GM23338 (cell line): ENCODE data around the gene TBC1D16. TPM values are rescaled to one million over a fixed set of nuclear protein-coding genes. Genes with fewer than 3 reads are reported as not detected.

Experiments used
- ATAC-seq: fragments of 200-7000 bp; cut with Tn5 transposase; 3 replicates; pipeline ENCODE4 v1.9.1; 2020
- DNase-seq: peaks from one replicate; pipeline ENCODE4 v3.0.0-alpha.2; 2015; ENCODE audit warnings: low spot score
- H2AFZ ChIP-seq: fragments of 200-600 bp; sonication (generic); 2 replicates; pipeline ENCODE4 v1.8.0; 2016; ENCODE audit warnings: antibody characterized with exemption, mild to moderate bottlenecking, moderate library complexity
- H3F3A ChIP-seq: fragments of 200-600 bp; sonication (generic); replicated peaks from 2 replicates; pipeline ENCODE4 v1.8.0; 2017; ENCODE audit warnings: antibody characterized with exemption, mixed run types, low read depth
- H3K27ac ChIP-seq: fragments of 200-600 bp; sonication (generic); 2 replicates; pipeline ENCODE4 v1.6.1; 2016; ENCODE audit warnings: low read depth
- H3K27me3 ChIP-seq: fragments of 200-600 bp; sonication (generic); 2 replicates; pipeline ENCODE4 v1.8.0; 2016; ENCODE audit warnings: mild to moderate bottlenecking, mixed run types, moderate library complexity; ENCODE audit not compliant: insufficient read depth
- H3K36me3 ChIP-seq: fragments of 200-600 bp; sonication (generic); 2 replicates; pipeline ENCODE4 v1.8.0; 2016; ENCODE audit warnings: mild to moderate bottlenecking; ENCODE audit not compliant: insufficient read depth
- H3K4me1 ChIP-seq: fragments of 200-600 bp; sonication (generic); 2 replicates; pipeline ENCODE4 v1.8.0; 2016; ENCODE audit warnings: mild to moderate bottlenecking, moderate library complexity; ENCODE audit not compliant: insufficient read depth
- H3K4me2 ChIP-seq: fragments of 200-600 bp; sonication (generic); 2 replicates; pipeline ENCODE4 v1.7.1; 2017; ENCODE audit warnings: mixed run types
- H3K4me3 ChIP-seq: fragments of 200-600 bp; sonication (generic); 2 replicates; pipeline ENCODE4 v1.6.1; 2016; ENCODE audit warnings: mixed run types
- H3K79me2 ChIP-seq: fragments of 200-600 bp; sonication (generic); replicated peaks from 2 replicates; pipeline ENCODE4 v1.8.0; 2017; ENCODE audit warnings: mild to moderate bottlenecking; ENCODE audit not compliant: insufficient read depth
- H3K9me2 ChIP-seq: fragments of 200-600 bp; sonication (generic); 2 replicates; pipeline ENCODE4 v1.8.0; 2017; ENCODE audit not compliant: insufficient read depth
- H4K20me1 ChIP-seq: fragments of 200-600 bp; sonication (generic); replicated peaks from 2 replicates; pipeline ENCODE4 v1.8.0; 2017; ENCODE audit warnings: mild to moderate bottlenecking; ENCODE audit not compliant: insufficient read depth
- H3K27ac Mint-ChIP-seq: 2 replicates; pipeline ENCODE4 v1.8.0; 2020; ENCODE audit warnings: inconsistent platforms, mild to moderate bottlenecking, moderate library complexity, mixed read lengths
- H3K27me3 Mint-ChIP-seq: 3 replicates; pipeline ENCODE4 v1.8.0; 2022; ENCODE audit warnings: low read depth, mild to moderate bottlenecking, moderate library complexity, mixed read lengths, inconsistent platforms; ENCODE audit not compliant: insufficient read depth, poor library complexity
- H3K36me3 Mint-ChIP-seq: 3 replicates; pipeline ENCODE4 v1.8.0; 2021; ENCODE audit warnings: low read depth, mild to moderate bottlenecking, inconsistent platforms, moderate library complexity, mixed read lengths
- H3K4me1 Mint-ChIP-seq: 3 replicates; pipeline ENCODE4 v1.8.0; 2020; ENCODE audit warnings: mild to moderate bottlenecking, inconsistent platforms, mixed read lengths
- H3K4me3 Mint-ChIP-seq: 3 replicates; pipeline ENCODE4 v1.8.0; 2021; ENCODE audit warnings: moderate library complexity, mild to moderate bottlenecking, inconsistent platforms, mixed read lengths
- H3K9me3 Mint-ChIP-seq: 3 replicates; pipeline ENCODE4 v1.8.0; 2020; ENCODE audit warnings: moderate library complexity, mild to moderate bottlenecking, inconsistent platforms, mixed read lengths
- CTCF ChIP-seq, 2 experiments: fragments of 200-600 bp in 1 of 2; sonication (generic) in 1 of 2; conservative IDR thresholded peaks; 2 replicates each; pipeline versions ENCODE4 v1.5.1 to v1.6.1; 2016 to 2017; ENCODE audit warnings: antibody characterized with exemption in 2 of 2, low read depth in 2 of 2, mild to moderate bottlenecking in 2 of 2, moderate library complexity in 1 of 2
- ETS1 ChIP-seq: IDR thresholded peaks from 2 replicates; pipeline ENCODE4 v1.6.1; 2016; ENCODE audit warnings: antibody characterized with exemption
- POLR2AphosphoS5 ChIP-seq: IDR thresholded peaks from 2 replicates; pipeline ENCODE4 v1.6.1; 2016; ENCODE audit warnings: antibody characterized with exemption, low read depth
- STAT1 ChIP-seq: IDR thresholded peaks from one replicate; pipeline ENCODE4 v1.6.1; 2016; ENCODE audit warnings: antibody characterized with exemption; ENCODE audit not compliant: unreplicated experiment
- ZNF331 ChIP-seq: fragments of 250-450 bp; sonication (Bioruptor Pico); IDR thresholded peaks from 2 replicates; pipeline ENCODE4 v1.5.0; 2020; ENCODE audit warnings: low read depth, mild to moderate bottlenecking, moderate library complexity
- polyA plus RNA-seq: library from polyadenylated mRNA; unstranded; fragments of >200 nt; fragmentation: Nextera tagmentation; extraction: Ambion mirVana; gene quantifications from 2 replicates; pipeline ENCODE4 v1.2.1, GENCODE V29; 2016
- total RNA-seq: library from RNA; depleted of rRNA; stranded (reverse); fragments of >200 nt; shearing (Covaris generic); gene quantifications from 2 replicates; pipeline ENCODE4 v1.2.3, GENCODE V29; 2014
- TF ChIP-seq, protein P1 (sequence below): IDR thresholded peaks from one replicate; pipeline ENCODE4 v1.6.1; 2018; ENCODE audit warnings: antibody characterized with exemption; ENCODE audit not compliant: unreplicated experiment

TBC1D16 gene
- total and polyA plus RNA-seq, 2 experiments from 2014 or later, result 16.7 to 104 TPM

DNA sequence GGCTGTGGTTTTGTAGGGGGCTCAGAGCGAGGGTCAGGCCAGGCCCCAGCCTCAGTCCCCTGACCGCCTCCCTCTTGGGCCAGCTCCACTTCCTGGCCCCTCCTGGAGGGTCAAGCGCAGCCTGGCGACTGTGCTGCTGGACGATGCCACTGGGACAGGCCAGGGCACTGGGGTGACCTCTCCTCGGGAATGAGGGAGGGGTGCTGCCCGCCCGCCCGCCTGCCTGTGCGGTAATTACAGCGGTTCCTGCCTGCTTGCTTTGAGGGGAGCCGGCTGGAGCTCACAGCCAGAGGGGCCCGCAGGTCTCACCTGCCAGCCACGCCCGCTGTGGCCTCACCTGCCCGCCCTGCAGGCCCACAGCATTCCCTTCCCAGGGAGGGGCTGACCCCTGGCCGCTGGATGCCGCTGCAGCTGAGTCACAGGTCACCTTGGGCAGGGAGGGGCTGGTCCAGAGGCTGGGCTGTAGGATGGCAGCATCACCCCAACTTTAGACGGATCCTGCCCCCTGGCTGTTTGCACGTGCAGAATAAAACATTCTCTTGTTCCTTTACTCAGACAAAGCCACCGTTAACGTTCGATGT is 119.7 kb downstream of the TBC1D16 start:
- Histone ChIP-seq H3K9me2 (no peaks in the 10 kb centered on the region), H3K27ac (no peak overlapping the region), H3K4me1 (no peaks in the 10 kb centered on the region; the same call in 1 of the 2 replicates), H3K4me2 (no peak overlapping the region), H3K27me3 (no peaks in the 10 kb centered on the region), H3K79me2 (no peaks in the 10 kb centered on the region), H2AFZ (no peak overlapping the region), H4K20me1 (no peaks in the 10 kb centered on the region), H3K36me3 (no peaks in the 10 kb centered on the region), H3F3A (no peaks in the 10 kb centered on the region), H3K4me3 (no peak overlapping the region)
- DNase-seq (peak; percentile 77), ATAC-seq (peak; percentile 81)
- Mint-ChIP-seq H3K4me3 (no peak overlapping the region), H3K36me3 (no peaks in the 10 kb centered on the region), H3K4me1 (peaks cover 13% of the 10 kb centered on the region), H3K9me3 (no peaks in the 10 kb centered on the region), H3K27ac (no peak overlapping the region), H3K27me3 (peaks cover 16% of the 10 kb centered on the region)
- TF ChIP-seq CTCF (conservative IDR thresholded peaks at IDR 0.05; ENCODE audit: low read depth in 2 of 2), result peak; percentile 49 to 70
- no peak for TF ChIP-seq ZNF331 (CRISPR knock-in tag)
- no peak for TF ChIP-seq POLR2AphosphoS5
- TF ChIP-seq STAT1, result no peak
- no peak for TF ChIP-seq ETS1

DNA sequence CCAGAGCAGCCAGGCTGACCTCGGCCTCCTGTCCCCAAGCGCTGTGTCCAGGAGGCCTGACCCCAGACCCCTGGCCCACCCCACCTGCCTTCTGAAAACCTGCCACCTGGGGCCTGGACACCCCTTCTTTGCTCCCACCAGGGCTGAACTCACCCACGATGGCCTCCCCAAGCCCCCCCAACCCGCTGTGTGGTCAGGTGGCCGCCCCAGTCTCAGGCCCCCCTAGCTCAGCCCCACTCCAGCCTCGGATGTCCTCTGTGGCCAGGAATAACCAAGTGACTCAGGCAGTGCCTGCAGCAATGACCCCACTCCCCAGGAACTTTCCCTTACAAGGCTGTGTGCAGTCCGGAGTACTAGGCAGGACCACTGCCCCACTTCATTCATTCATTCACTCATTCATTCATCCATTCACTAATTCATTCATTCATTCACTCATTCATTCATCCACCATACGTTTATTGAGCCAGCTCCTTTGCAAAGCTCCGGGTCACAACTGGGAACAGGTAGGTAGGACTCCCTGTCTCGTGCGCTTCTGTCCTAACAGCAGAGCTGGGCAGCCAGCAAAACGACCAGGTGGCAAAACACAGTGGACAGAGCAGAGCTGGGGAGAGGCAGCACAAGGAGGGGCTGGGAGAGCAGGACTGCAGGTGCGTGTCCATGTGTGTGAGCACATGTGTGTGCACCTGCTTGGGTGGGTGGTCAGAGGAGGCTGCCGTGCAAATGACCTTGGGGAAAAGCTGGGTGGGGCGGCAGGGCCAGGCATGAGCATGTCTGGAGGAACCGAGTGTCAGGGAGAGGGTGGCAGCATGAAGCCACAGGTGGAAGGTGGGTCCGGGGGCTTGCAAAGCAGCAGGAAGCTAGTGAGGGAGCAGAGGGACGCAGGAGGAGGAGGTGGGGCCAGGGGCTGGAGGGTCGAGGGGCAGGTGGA is 120.6 kb downstream of the TBC1D16 start:
- no peaks in the 10 kb centered on the region for H3K27me3 ChIP-seq
- ATAC-seq (no peak), DNase-seq (no peak)
- H3K4me3 ChIP-seq, result no peak overlapping the region
- Mint-ChIP-seq H3K27ac (no peak overlapping the region), H3K36me3 (no peaks in the 10 kb centered on the region), H3K4me1 (peaks cover 13% of the 10 kb centered on the region), H3K9me3 (no peaks in the 10 kb centered on the region), H3K4me3 (no peak overlapping the region), H3K27me3 (peaks cover 13% of the 10 kb centered on the region)
- no peak overlapping the region for H3K27ac ChIP-seq
- H3K4me2 ChIP-seq, result no peak overlapping the region
- H2AFZ ChIP-seq, result no peak overlapping the region
- no peaks in the 10 kb centered on the region for H3K9me2 ChIP-seq
- H4K20me1 ChIP-seq, result no peaks in the 10 kb centered on the region
- H3K79me2 ChIP-seq, result no peaks in the 10 kb centered on the region
- H3F3A ChIP-seq, result no peaks in the 10 kb centered on the region
- H3K4me1 ChIP-seq, result no peaks in the 10 kb centered on the region; the same call in 1 of the 2 replicates
- no peaks in the 10 kb centered on the region for H3K36me3 ChIP-seq
- TF ChIP-seq ZNF331 (CRISPR knock-in tag) (no peak), ETS1 (no peak), STAT1 (no peak)
- TF ChIP-seq, protein P1, sequence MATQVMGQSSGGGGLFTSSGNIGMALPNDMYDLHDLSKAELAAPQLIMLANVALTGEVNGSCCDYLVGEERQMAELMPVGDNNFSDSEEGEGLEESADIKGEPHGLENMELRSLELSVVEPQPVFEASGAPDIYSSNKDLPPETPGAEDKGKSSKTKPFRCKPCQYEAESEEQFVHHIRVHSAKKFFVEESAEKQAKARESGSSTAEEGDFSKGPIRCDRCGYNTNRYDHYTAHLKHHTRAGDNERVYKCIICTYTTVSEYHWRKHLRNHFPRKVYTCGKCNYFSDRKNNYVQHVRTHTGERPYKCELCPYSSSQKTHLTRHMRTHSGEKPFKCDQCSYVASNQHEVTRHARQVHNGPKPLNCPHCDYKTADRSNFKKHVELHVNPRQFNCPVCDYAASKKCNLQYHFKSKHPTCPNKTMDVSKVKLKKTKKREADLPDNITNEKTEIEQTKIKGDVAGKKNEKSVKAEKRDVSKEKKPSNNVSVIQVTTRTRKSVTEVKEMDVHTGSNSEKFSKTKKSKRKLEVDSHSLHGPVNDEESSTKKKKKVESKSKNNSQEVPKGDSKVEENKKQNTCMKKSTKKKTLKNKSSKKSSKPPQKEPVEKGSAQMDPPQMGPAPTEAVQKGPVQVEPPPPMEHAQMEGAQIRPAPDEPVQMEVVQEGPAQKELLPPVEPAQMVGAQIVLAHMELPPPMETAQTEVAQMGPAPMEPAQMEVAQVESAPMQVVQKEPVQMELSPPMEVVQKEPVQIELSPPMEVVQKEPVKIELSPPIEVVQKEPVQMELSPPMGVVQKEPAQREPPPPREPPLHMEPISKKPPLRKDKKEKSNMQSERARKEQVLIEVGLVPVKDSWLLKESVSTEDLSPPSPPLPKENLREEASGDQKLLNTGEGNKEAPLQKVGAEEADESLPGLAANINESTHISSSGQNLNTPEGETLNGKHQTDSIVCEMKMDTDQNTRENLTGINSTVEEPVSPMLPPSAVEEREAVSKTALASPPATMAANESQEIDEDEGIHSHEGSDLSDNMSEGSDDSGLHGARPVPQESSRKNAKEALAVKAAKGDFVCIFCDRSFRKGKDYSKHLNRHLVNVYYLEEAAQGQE, result no peak
